Heart left ventricle (tissue), 13 donors: Measurements from ENCODE around the gene KRTAP10-1.
A peak's percentile ranks its signal among the peaks of the same experiment; 100 is the strongest.
"Not testable (repeated sequence)": the region's sequence is repeated elsewhere in the genome, so short reads cannot be mapped to it uniquely, and the experiment has no call there.

ENCODE experiments used
- CTCF ChIP-seq, 12 donors: fragments of 200-600 bp; sonication (generic) in 4 of 12; IDR thresholded peaks; one replicate each; pipeline versions ENCODE4 v1.5.0 to v1.8.0; 2018 to 2022; ENCODE audit warnings: antibody characterized with exemption in 12 of 12, mild to moderate bottlenecking in 5 of 12
- POLR2A ChIP-seq, 2 donors: fragments of 450-650 bp; IDR thresholded peaks; one replicate each; pipeline ENCODE4 v1.6.1; 2017; ENCODE audit warnings: antibody characterized with exemption in 2 of 2, mild to moderate bottlenecking in 2 of 2, moderate library complexity in 2 of 2
- donor health status: ischemic (EF 13 %, LVEDD 7.1; RV severe dilation, severe dysfunction).
- donor health status: DM: no; HTN: yes; CAD: no.
- donor health status: DM: no; HTN: no; CAD: no.
- donor health status: ischemic (EF 25% LVEDD 6.9; RV normal size, moderate dysfunction).
- donor health status: ischemic (EF 25% LVEDD 5.7; RV mildly dilated, moderate dysfunction).
- donor health status: ischemic (EF 35%, LVEDD 5.7; RV mildly dilated, moderate dysfunction).
- donor health status: nonischemic (EF 11% LVEDD 7.7; RV severe dilation, severe dysfunction).
- donor health status: DM: yes; HTN: yes; CAD: no.
- donor health status: PGD.
- donor health status: ischemic (EF 29% LVEDD 5.4; RV normal size, mild dysfunction).
- donor health status: nonischemic (EF 23%, LVEDD 6.1; RV moderate dilation, normal function).

- TF ChIP-seq CTCF (IDR thresholded peaks at IDR 0.05) = peak in 1 of 12 donors; percentile 13
- TF ChIP-seq POLR2A (IDR thresholded peaks at IDR 0.05) = not testable (repeated sequence)
These were observed 40.3 kb upstream of the KRTAP10-1 start, which contains the start of gene KRTAP10-5 for GRCh38 chr21:44580231-44580821.
